Pancreas (tissue), 10 donors: ENCODE data around the gene SPECC1L. TPM values are rescaled to one million over a fixed set of nuclear protein-coding genes. Genes with fewer than 3 reads are reported as not detected.
"Not testable (repeated sequence)": the region's sequence is repeated elsewhere in the genome, so short reads cannot be mapped to it uniquely, and the experiment has no call there.

Source experiments
- ATAC-seq, 4 donors: fragments of 200-7000 bp; cut with Tn5 transposase; one replicate each; pipeline versions ENCODE4 v1.8.0 to v1.9.1; 2020; ENCODE audit warnings: mild to moderate bottlenecking in 4 of 4, moderate library complexity in 4 of 4
- DNase-seq, 6 donors: peaks; one replicate each; pipeline ENCODE4 v3.0.0-alpha.2; 2020
- FAIRE-seq: peaks from 2 replicates; lab custom pipeline; 2012; peaks lifted over from hg19 to GRCh38; lab: Jason Lieb, UNC
- H3K27ac ChIP-seq, 4 donors: fragments of 200-600 bp; sonication (generic); 1 replicate in 3 of 4; 2 replicates in 1 of 4; pipeline versions ENCODE4 v1.5.0 to v1.8.0; 2020
- H3K27me3 ChIP-seq, 4 donors: fragments of 200-600 bp; one replicate each; pipeline ENCODE4 v1.8.0; 2021
- H3K36me3 ChIP-seq, 3 donors: fragments of 200-600 bp; sonication (generic) in 1 of 3; one replicate each; pipeline versions ENCODE4 v1.5.0 to v1.8.0; 2020 to 2021
- H3K4me1 ChIP-seq, 3 donors: fragments of 200-600 bp; one replicate each; pipeline ENCODE4 v1.8.0; 2021
- H3K4me3 ChIP-seq, 4 donors: fragments of 200-600 bp; sonication (generic) in 2 of 4; one replicate each; pipeline versions ENCODE4 v1.5.0 to v1.8.0; 2020 to 2021
- H3K9me3 ChIP-seq, 4 donors: fragments of 200-600 bp; one replicate each; pipeline ENCODE4 v1.8.0; 2021
- CTCF ChIP-seq, 4 donors: fragments of 200-600 bp; sonication (generic) in 3 of 4; IDR thresholded peaks; one replicate each; pipeline versions ENCODE4 v1.5.0 to v1.8.0; 2021; ENCODE audit warnings: antibody characterized with exemption in 4 of 4
- WGBS, 2 donors: extraction: QIAGEN DNeasy Blood & Tissue Kit; methylation state at CpG; one replicate each; pipeline ENCODE4 v1.1.7; 2013; 5-methylcytosine and 5-hydroxymethylcytosine counted together
- intact Hi-C, 3 donors: fragments of 100-400 bp; cut with DNase I; formaldehyde crosslinking; loops; one replicate each; pipeline versions ENCODE4 v1.11.1 to v1.14.2; 2022
- polyA plus RNA-seq, 2 donors: library from polyadenylated mRNA; stranded (reverse); fragments of 200-250 nt; gene quantifications; one replicate each; pipeline ENCODE4 v1.2.3, GENCODE V29; 2013
- total RNA-seq, 6 donors: library from RNA; stranded (reverse); fragmentation: NEBNext Ultra II Directional in 4 of 6; extraction: Animal tissue kit (Norgen Biotek cat#: 25700) in 4 of 6; gene quantifications; one replicate each; pipeline versions ENCODE4 v1.2.1 to v1.2.4, GENCODE V29; 2021 to 2023
- donor health status: healthy with polysubstance abuse.
- donor health status: DM: no; HTN: no; CAD: no; lungs with moderate emphysema.
- donor health status: DM: no; HTN: no; CAD: no.
- donor health status: control.
- donor health status: control.
- donor health status: Bipolar disorder and iron deficiency.
- donor health status: DM: yes; HTN: yes; CAD: no.
- donor health status: DM: no; HTN: no; CAD: no.
- donor health status: DM: no; HTN: no; CAD: no.
- donor health status: DM: yes; HTN: yes; CAD: no.

Gene SPECC1L
- total and polyA plus RNA-seq, 8 donors: 8.6 to 36.3 (median 26.5) TPM

DNA sequence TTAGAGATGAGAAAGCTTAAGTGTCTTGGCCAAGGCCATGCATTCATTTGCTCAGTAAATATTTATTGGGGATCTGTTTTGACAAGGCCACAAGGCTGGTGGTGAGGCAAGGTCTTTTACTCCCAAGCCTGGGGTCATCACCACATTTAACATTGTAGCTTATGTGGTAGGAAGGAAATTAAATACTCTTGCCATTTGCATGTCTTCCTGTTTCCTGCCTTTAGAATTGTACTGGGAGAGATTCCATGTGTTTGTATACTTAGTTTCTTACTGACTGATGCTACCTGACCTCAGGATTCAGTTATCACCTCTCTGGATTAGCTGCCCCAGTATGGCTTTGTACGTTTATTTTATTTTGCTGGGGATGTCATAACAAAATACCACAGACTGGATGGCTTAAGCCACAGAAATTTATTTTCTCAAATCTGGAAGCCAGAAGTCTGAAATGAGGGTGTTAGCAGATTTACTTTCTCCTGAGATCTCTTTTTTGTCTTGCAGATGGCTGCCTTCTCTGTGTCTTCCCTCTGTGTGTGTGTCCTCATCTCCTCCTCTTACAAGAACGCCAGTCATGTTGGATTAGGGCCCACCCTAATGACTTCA lies 44.8 kb downstream of the SPECC1L start:
- no peak for FAIRE-seq
- Histone ChIP-seq H3K27ac (no peak overlapping the region), H3K9me3 (no peaks in the 10 kb centered on the region), H3K4me3 (no peak overlapping the region), H3K27me3 (no peaks in the 10 kb centered on the region), H3K4me1 (no peaks in the 10 kb centered on the region), H3K36me3 (peaks cover 0 to 14% (median 0%) of the 10 kb centered on the region in 3 donors)
- no peak for ATAC-seq
- no peak for DNase-seq
- WGBS, 2 donors: 78 to 84% methylated on average over 2 of the region's 2 CpGs
- intact Hi-C loops: no loop called here
- TF ChIP-seq CTCF (IDR thresholded peaks at IDR 0.05): no peak

DNA sequence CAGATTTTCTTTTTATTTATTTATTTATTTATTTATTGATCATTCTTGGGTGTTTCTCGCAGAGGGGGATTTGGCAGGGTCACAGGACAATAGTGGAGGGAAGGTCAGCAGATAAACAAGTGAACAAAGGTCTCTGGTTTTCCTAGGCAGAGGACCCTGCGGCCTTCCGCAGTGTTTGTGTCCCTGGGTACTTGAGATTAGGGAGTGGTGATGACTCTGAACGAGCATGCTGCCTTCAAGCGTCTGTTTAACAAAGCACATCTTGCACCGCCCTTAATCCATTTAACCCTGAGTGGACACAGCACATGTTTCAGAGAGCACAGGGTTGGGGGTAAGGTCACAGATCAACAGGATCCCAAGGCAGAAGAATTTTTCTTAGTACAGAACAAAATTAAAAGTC lies 45.6 kb downstream of the SPECC1L start:
- DNase-seq, H3K4me1 ChIP-seq, FAIRE-seq, H3K4me3 ChIP-seq, intact Hi-C loops, H3K9me3 ChIP-seq, H3K27ac ChIP-seq, ATAC-seq, H3K27me3 ChIP-seq: not testable (repeated sequence)
- H3K36me3 ChIP-seq: peaks cover 0 to 19% (median 0%) of the 10 kb centered on the region in 3 donors
- WGBS, 2 donors: 81 to 86% methylated on average over 6 of the region's 6 CpGs

DNA sequence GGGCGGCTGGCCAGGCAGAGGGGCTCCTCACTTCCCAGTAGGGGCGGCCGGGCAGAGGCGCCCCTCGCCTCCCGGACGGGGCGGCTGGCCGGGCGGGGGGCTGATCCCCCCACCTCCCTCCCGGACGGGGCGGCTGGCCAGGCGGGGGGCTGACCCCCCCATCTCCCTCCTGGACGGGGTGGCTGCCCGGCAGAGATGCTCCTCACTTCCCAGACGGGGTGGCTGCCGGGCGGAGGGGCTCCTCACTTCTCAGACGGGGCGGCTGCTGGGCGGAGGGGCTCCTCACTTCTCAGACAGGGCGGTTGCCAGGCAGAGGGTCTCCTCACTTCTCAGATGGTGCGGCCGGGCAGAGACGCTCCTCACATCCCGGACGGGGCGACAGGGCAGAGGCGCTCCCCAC lies 46.9 kb downstream of the SPECC1L start:
- peaks cover 0 to 30% (median 0%) of the 10 kb centered on the region in 3 donors for H3K36me3 ChIP-seq
- DNase-seq, FAIRE-seq, H3K27me3 ChIP-seq, intact Hi-C loops, H3K4me1 ChIP-seq, H3K4me3 ChIP-seq, H3K9me3 ChIP-seq, H3K27ac ChIP-seq, ATAC-seq: not testable (repeated sequence)
- WGBS, 2 donors: 94 to 98% methylated on average over 21 to 30 of the region's 30 CpGs

GRCh38 chr22:24319451-24319850 lies 48.8 kb downstream of the SPECC1L start:
- H3K9me3 ChIP-seq: no peaks in the 10 kb centered on the region
- no peak for TF ChIP-seq CTCF (IDR thresholded peaks at IDR 0.05)
- H3K4me1 ChIP-seq: peaks cover 5 to 20% (median 11%) of the 10 kb centered on the region in 3 donors
- WGBS, 2 donors: 94 to 98% methylated on average over 3 of the region's 3 CpGs
- no peak for ATAC-seq
- no peaks in the 10 kb centered on the region for H3K27me3 ChIP-seq
- no peak for DNase-seq
- peaks cover 0 to 29% (median 0%) of the 10 kb centered on the region in 3 donors for H3K36me3 ChIP-seq
- H3K27ac ChIP-seq: no peak overlapping the region
- no peak for FAIRE-seq
- H3K4me3 ChIP-seq: no peak overlapping the region
- intact Hi-C loops: no loop called here

- Histone ChIP-seq H3K27me3 (no peaks in the 10 kb centered on the region), H3K9me3 (no peaks in the 10 kb centered on the region), H3K27ac (no peak overlapping the region), H3K36me3 (peaks cover 0 to 16% (median 0%) of the 10 kb centered on the region in 3 donors), H3K4me3 (no peak overlapping the region), H3K4me1 (peaks cover 5 to 29% (median 11%) of the 10 kb centered on the region in 3 donors)
- intact Hi-C loops: no loop called here
- no peak for TF ChIP-seq CTCF (IDR thresholded peaks at IDR 0.05)
- WGBS, 2 donors: 92 to 95% methylated on average over 13 of the region's 13 CpGs
- ATAC-seq (peak in 1 of 4 donors; percentile 14), DNase-seq (no peak), FAIRE-seq (no peak)
These were observed 51.4 kb downstream of the SPECC1L start for GRCh38 chr22:24321999-24322398.

DNA sequence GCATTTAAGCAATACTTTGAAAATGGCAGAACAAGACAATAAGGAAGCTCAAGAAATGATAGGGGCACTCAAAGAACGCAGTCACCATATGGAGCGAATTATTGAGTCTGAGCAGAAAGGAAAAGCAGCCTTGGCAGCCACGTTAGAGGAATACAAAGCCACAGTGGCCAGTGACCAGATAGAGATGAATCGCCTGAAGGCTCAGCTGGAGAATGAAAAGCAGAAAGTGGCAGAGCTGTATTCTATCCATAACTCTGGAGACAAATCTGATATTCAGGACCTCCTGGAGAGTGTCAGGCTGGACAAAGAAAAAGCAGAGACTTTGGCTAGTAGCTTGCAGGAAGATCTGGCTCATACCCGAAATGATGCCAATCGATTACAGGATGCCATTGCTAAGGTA lies 51.9 kb downstream of the SPECC1L start:
- FAIRE-seq (no peak), ATAC-seq (no peak), DNase-seq (no peak)
- Histone ChIP-seq H3K27me3 (no peaks in the 10 kb centered on the region), H3K4me1 (peaks cover 5 to 29% (median 11%) of the 10 kb centered on the region in 3 donors), H3K27ac (no peak overlapping the region), H3K36me3 (peaks cover 0 to 16% (median 0%) of the 10 kb centered on the region in 3 donors), H3K9me3 (no peaks in the 10 kb centered on the region), H3K4me3 (no peak overlapping the region)
- intact Hi-C loops: no loop called here
- 75 to 82% methylated on average over 6 of the region's 6 CpGs for WGBS, 2 donors
- no peak for TF ChIP-seq CTCF (IDR thresholded peaks at IDR 0.05)
